ENCODE results near the gene HS3ST5.

The HS3ST5 gene

GRCh38 chr6:114169763-114170162, 173.1 kb downstream of the HS3ST5 start:
- Histone ChIP-seq H3K36me3 (peaks cover 7% of the 10 kb centered on the region), H3K9me3 (no peaks in the 10 kb centered on the region), H3K4me3 (ENCODE audit: low read depth in 1 of 2, low read length in 1 of 2) (no peak overlapping the region), H3K4me1 (ENCODE audit: control insufficient read depth in 1 of 2, insufficient read depth in 1 of 2, low read depth in 1 of 2, low read length in 1 of 2) (no peaks in the 10 kb centered on the region), H3K27ac (no peak overlapping the region), H3K27me3 (no peaks in the 10 kb centered on the region)
- no peak for TF ChIP-seq CTCF (IDR thresholded peaks at IDR 0.05)

- no peak for TF ChIP-seq CTCF (IDR thresholded peaks at IDR 0.05)
- H3K27ac ChIP-seq: no peak overlapping the region
- H3K4me1 ChIP-seq (ENCODE audit: control insufficient read depth in 1 of 2, insufficient read depth in 1 of 2, low read depth in 1 of 2, low read length in 1 of 2): no peaks in the 10 kb centered on the region
- no peak overlapping the region for H3K4me3 ChIP-seq (ENCODE audit: low read depth in 1 of 2, low read length in 1 of 2)
- H3K36me3 ChIP-seq: peaks cover 7% of the 10 kb centered on the region
- H3K9me3 ChIP-seq: no peaks in the 10 kb centered on the region
- no peaks in the 10 kb centered on the region for H3K27me3 ChIP-seq
These were observed 174.9 kb downstream of the HS3ST5 start for GRCh38 chr6:114167583-114168576.

- Histone ChIP-seq H3K27me3 (no peaks in the 10 kb centered on the region), H3K4me1 (ENCODE audit: control insufficient read depth in 1 of 2, insufficient read depth in 1 of 2, low read depth in 1 of 2, low read length in 1 of 2) (no peaks in the 10 kb centered on the region), H3K27ac (no peak overlapping the region), H3K9me3 (no peaks in the 10 kb centered on the region), H3K4me3 (ENCODE audit: low read depth in 1 of 2, low read length in 1 of 2) (no peak overlapping the region), H3K36me3 (peaks cover 7% of the 10 kb centered on the region)
- no peak for TF ChIP-seq CTCF (IDR thresholded peaks at IDR 0.05)
These were observed 178.6 kb downstream of the HS3ST5 start for GRCh38 chr6:114164207-114164606.

- H3K9me3 ChIP-seq: no peaks in the 10 kb centered on the region
- H3K4me3 ChIP-seq (ENCODE audit: low read depth in 1 of 2, low read length in 1 of 2): no peak overlapping the region
- no peaks in the 10 kb centered on the region for H3K27me3 ChIP-seq
- no peaks in the 10 kb centered on the region for H3K4me1 ChIP-seq (ENCODE audit: control insufficient read depth in 1 of 2, insufficient read depth in 1 of 2, low read depth in 1 of 2, low read length in 1 of 2)
- peaks cover 7% of the 10 kb centered on the region for H3K36me3 ChIP-seq
- H3K27ac ChIP-seq: no peak overlapping the region
- no peak for TF ChIP-seq CTCF (IDR thresholded peaks at IDR 0.05)
These were observed 180.0 kb downstream of the HS3ST5 start for GRCh38 chr6:114162691-114163347.

- Histone ChIP-seq H3K27ac (no peak overlapping the region), H3K27me3 (no peaks in the 10 kb centered on the region), H3K9me3 (no peaks in the 10 kb centered on the region), H3K36me3 (no peaks in the 10 kb centered on the region), H3K4me1 (ENCODE audit: control insufficient read depth in 1 of 2, insufficient read depth in 1 of 2, low read depth in 1 of 2, low read length in 1 of 2) (no peaks in the 10 kb centered on the region), H3K4me3 (ENCODE audit: low read depth in 1 of 2, low read length in 1 of 2) (no peak overlapping the region)
- TF ChIP-seq CTCF (IDR thresholded peaks at IDR 0.05): no peak
These were observed 181.9 kb downstream of the HS3ST5 start for GRCh38 chr6:114160881-114161280.
